ENCODE measurements around the gene CHRNE.

CHRNE gene

DNA sequence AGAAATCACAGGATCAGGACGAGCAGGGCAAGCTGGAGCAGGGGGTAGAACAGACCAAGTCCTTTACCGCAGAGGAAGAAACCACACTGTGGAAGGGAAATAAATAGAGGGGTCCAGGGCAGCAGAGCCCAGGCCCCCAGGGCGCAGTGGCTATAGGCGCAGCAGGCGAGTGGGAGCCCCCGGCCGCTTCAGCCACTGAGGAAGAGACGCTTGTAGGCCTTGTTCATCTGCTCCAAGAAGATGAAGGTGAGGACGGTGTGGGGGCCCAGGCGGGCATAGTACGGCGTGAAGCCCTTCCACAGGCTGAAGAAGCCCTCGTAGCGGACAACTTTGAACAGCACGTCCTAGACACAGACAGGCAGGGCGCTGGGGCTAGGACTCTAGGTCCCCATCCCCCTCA, 34.7 kb upstream of the CHRNE start:
- no peak overlapping the region for H3K27ac ChIP-seq (ENCODE audit: low read length)
- H3K9me3 ChIP-seq (ENCODE audit: insufficient read depth, low read length): no peaks in the 10 kb centered on the region
- H4K20me1 ChIP-seq (ENCODE audit: insufficient read depth, low read length): no peaks in the 10 kb centered on the region
- H3K4me3 ChIP-seq (ENCODE audit: low read length): no peak overlapping the region
- peaks cover 16% of the 10 kb centered on the region for H3K4me1 ChIP-seq (ENCODE audit: low read length)
- no peak overlapping the region for H3K4me2 ChIP-seq (ENCODE audit: low read length)
- TF ChIP-seq EZH2phosphoT487 (IDR thresholded peaks at IDR 0.05; ENCODE audit: low read depth): no peak
- TF ChIP-seq, protein P1, sequence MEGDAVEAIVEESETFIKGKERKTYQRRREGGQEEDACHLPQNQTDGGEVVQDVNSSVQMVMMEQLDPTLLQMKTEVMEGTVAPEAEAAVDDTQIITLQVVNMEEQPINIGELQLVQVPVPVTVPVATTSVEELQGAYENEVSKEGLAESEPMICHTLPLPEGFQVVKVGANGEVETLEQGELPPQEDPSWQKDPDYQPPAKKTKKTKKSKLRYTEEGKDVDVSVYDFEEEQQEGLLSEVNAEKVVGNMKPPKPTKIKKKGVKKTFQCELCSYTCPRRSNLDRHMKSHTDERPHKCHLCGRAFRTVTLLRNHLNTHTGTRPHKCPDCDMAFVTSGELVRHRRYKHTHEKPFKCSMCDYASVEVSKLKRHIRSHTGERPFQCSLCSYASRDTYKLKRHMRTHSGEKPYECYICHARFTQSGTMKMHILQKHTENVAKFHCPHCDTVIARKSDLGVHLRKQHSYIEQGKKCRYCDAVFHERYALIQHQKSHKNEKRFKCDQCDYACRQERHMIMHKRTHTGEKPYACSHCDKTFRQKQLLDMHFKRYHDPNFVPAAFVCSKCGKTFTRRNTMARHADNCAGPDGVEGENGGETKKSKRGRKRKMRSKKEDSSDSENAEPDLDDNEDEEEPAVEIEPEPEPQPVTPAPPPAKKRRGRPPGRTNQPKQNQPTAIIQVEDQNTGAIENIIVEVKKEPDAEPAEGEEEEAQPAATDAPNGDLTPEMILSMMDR (IDR thresholded peaks at IDR 0.05; ENCODE audit: low read depth, low read length): no peak
- no peak overlapping the region for H2AFZ ChIP-seq (ENCODE audit: low read depth, low read length)
- peaks cover 19% of the 10 kb centered on the region for H3K36me3 ChIP-seq (replicated peaks; ENCODE audit: low read depth, low read length)
- H3K27me3 ChIP-seq (ENCODE audit: low read depth, low read length): no peaks in the 10 kb centered on the region
- H3K79me2 ChIP-seq (ENCODE audit: low read length): peaks cover 39% of the 10 kb centered on the region
- H3K9ac ChIP-seq (ENCODE audit: low read length): no peak overlapping the region

DNA sequence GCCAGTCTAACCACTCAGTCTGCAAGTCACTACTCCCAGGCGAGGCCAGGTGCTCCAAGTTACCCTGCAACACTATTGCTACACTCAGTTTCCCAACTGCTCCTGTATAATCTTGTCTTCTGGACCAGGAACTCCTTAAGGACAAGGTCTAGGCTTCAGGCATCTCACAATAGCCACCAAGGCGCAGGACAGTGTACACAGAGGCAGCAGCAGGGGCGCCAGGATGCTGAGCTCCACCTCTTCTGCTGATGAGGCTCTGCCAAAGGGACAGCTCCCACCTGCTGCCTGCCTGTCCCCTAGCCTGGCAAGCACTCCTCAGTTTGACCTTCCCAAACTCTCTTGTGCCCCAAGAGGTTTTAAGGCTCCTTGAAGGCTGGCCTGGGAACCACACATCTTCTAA, 33.5 kb upstream of the CHRNE start:
- H3K4me2 ChIP-seq (ENCODE audit: low read length): no peak overlapping the region
- H3K27me3 ChIP-seq (ENCODE audit: low read depth, low read length): no peaks in the 10 kb centered on the region
- no peak overlapping the region for H3K27ac ChIP-seq (ENCODE audit: low read length)
- TF ChIP-seq, protein P1 (IDR thresholded peaks at IDR 0.05; ENCODE audit: low read depth, low read length): no peak
- TF ChIP-seq EZH2phosphoT487 (IDR thresholded peaks at IDR 0.05; ENCODE audit: low read depth): no peak
- H3K79me2 ChIP-seq (ENCODE audit: low read length): peaks cover 28% of the 10 kb centered on the region
- H3K4me1 ChIP-seq (ENCODE audit: low read length): peaks cover 11% of the 10 kb centered on the region
- H4K20me1 ChIP-seq (ENCODE audit: insufficient read depth, low read length): no peaks in the 10 kb centered on the region
- H2AFZ ChIP-seq (ENCODE audit: low read depth, low read length): no peak overlapping the region
- H3K4me3 ChIP-seq (ENCODE audit: low read length): no peak overlapping the region
- peaks cover 16% of the 10 kb centered on the region for H3K36me3 ChIP-seq (replicated peaks; ENCODE audit: low read depth, low read length)
- no peak overlapping the region for H3K9ac ChIP-seq (ENCODE audit: low read length)
- no peaks in the 10 kb centered on the region for H3K9me3 ChIP-seq (ENCODE audit: insufficient read depth, low read length)

DNA sequence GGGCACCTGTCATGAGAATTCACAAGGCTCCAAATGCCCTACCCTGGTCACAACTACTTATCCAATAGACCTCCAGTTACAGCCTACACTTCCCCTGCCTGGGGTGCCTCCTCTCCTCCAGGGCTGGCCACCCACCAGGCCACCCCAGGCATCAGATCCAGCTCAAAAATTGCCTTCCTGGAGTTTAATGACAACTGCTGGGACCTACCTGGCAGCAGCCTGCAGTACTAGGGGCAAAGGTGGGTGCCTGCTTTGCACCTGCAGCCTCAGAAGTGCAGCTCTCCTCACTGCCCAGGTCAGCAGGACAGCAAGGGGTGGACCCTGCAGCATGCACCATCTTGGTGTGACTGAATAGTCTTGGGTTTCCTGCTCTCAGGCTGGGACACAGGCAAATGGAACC, 32.8 kb upstream of the CHRNE start:
- TF ChIP-seq EZH2phosphoT487 (IDR thresholded peaks at IDR 0.05; ENCODE audit: low read depth): no peak
- TF ChIP-seq, protein P1 (IDR thresholded peaks at IDR 0.05; ENCODE audit: low read depth, low read length): no peak
- Histone ChIP-seq H3K27me3 (ENCODE audit: low read depth, low read length) (no peaks in the 10 kb centered on the region), H3K4me1 (ENCODE audit: low read length) (peaks cover 7% of the 10 kb centered on the region), H3K9me3 (ENCODE audit: insufficient read depth, low read length) (no peaks in the 10 kb centered on the region), H2AFZ (ENCODE audit: low read depth, low read length) (no peak overlapping the region), H3K9ac (ENCODE audit: low read length) (no peak overlapping the region), H3K4me3 (ENCODE audit: low read length) (no peak overlapping the region), H3K79me2 (ENCODE audit: low read length) (peaks cover 20% of the 10 kb centered on the region), H3K36me3 (replicated peaks; ENCODE audit: low read depth, low read length) (peaks cover 13% of the 10 kb centered on the region), H3K4me2 (ENCODE audit: low read length) (no peak overlapping the region), H3K27ac (ENCODE audit: low read length) (no peak overlapping the region), H4K20me1 (ENCODE audit: insufficient read depth, low read length) (no peaks in the 10 kb centered on the region)

DNA sequence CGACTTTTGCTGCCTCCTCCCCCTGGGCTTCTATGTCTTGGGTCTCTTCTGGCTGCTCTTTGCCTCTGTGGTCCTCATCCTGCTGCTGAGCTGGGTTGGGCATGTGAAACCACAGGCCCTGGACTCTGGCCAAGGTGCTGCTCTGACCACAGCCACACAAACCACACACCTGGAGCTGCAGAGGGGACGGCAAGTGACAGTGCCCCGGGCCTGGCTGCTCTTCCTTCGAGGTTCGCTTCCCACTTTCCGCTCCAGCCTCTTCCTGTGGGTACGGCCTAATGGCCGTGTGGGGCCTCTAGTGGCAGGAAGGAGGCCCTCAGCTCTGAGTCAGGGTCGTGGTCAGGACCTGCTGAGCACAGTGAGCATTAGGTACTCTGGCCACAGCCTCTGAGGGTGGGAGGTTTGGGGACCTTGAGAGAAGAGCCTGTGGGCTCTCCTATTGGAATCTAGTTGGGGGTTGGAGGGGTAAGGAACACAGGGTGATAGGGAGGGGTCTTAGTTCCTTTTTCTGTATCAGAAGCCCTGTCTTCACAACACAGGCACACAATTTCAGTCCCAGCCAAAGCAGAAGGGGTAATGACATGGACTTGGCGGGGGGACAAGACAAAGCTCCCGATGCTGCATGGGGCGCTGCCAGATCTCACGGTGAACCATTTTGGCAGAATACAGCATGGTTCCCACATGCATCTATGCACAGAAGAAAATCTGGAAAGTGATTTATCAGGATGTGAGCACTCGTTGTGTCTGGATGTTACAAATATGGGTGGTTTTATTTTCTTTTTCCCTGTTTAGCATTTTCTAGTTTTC, 31.5 kb upstream of the CHRNE start:
- no peak overlapping the region for H3K9ac ChIP-seq (ENCODE audit: low read length)
- H3K27ac ChIP-seq (ENCODE audit: low read length): no peak overlapping the region
- no peak overlapping the region for H3K4me2 ChIP-seq (ENCODE audit: low read length)
- H3K9me3 ChIP-seq (ENCODE audit: insufficient read depth, low read length): no peaks in the 10 kb centered on the region
- peaks cover 15% of the 10 kb centered on the region for H3K79me2 ChIP-seq (ENCODE audit: low read length)
- H3K4me1 ChIP-seq (ENCODE audit: low read length): peaks cover 7% of the 10 kb centered on the region
- TF ChIP-seq, protein P1 (IDR thresholded peaks at IDR 0.05; ENCODE audit: low read depth, low read length): no peak
- TF ChIP-seq EZH2phosphoT487 (IDR thresholded peaks at IDR 0.05; ENCODE audit: low read depth): no peak
- no peaks in the 10 kb centered on the region for H3K27me3 ChIP-seq (ENCODE audit: low read depth, low read length)
- H4K20me1 ChIP-seq (ENCODE audit: insufficient read depth, low read length): no peaks in the 10 kb centered on the region
- H3K4me3 ChIP-seq (ENCODE audit: low read length): no peak overlapping the region
- H3K36me3 ChIP-seq (replicated peaks; ENCODE audit: low read depth, low read length): peaks cover 13% of the 10 kb centered on the region
- no peak overlapping the region for H2AFZ ChIP-seq (ENCODE audit: low read depth, low read length)

Measured in OCI-LY3 (cell line).